DND-41 (cell line): ENCODE results near the gene DAZAP1.

Source experiments
- EZH2 ChIP-seq: IDR thresholded peaks from 3 replicates; pipeline ENCODE4 v1.6.1; 2012; ENCODE audit warnings: borderline replicate concordance, low read depth, mild to moderate bottlenecking, moderate library complexity, low read length, inconsistent platforms; ENCODE audit not compliant: severe bottlenecking
- TF ChIP-seq, protein P1 (sequence below): IDR thresholded peaks from 2 replicates; pipeline ENCODE4 v1.5.1; 2012; ENCODE audit warnings: borderline replicate concordance, low read length, moderate library complexity, mild to moderate bottlenecking; ENCODE audit not compliant: poor library complexity, severe bottlenecking; ENCODE audit errors: extremely low read depth

DNA sequence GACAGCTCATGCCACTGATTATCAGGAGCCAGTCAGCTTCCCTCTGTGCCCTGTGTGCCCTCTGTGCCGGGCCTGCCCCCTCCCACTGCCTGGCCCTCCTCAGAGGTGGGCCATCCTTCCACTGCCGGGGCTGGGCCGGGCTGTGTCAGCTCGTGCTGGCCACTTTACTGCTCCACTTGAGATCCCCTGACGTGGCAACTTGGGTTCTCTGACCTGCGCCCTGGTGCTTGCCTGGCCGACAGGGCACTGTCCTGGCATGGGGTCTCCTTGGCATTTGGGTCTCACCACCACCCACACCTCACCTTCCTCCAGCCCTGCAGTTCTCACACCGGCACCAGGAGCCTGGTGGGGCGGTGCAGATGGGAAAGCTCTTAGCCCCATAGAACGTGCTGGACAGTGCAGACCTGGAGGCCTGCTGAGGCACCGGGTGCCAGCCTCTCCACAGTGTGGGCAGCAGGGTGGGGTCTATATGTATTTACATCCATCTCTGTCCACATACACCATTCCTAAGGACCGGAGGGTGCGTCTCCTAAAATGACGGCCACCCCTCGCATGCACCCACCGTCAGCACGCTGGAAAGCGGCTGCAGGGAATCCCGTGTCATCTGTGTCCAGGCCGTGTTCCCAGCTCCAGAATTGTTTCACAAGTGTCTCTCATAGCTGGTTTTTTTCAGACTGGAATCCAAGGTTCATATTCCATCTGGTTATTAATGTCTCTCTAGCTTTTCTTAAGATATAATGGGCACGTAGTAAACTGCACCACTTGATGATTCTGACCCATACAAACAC lies 11.8 kb downstream of the DAZAP1 start:
- TF ChIP-seq, protein P1, sequence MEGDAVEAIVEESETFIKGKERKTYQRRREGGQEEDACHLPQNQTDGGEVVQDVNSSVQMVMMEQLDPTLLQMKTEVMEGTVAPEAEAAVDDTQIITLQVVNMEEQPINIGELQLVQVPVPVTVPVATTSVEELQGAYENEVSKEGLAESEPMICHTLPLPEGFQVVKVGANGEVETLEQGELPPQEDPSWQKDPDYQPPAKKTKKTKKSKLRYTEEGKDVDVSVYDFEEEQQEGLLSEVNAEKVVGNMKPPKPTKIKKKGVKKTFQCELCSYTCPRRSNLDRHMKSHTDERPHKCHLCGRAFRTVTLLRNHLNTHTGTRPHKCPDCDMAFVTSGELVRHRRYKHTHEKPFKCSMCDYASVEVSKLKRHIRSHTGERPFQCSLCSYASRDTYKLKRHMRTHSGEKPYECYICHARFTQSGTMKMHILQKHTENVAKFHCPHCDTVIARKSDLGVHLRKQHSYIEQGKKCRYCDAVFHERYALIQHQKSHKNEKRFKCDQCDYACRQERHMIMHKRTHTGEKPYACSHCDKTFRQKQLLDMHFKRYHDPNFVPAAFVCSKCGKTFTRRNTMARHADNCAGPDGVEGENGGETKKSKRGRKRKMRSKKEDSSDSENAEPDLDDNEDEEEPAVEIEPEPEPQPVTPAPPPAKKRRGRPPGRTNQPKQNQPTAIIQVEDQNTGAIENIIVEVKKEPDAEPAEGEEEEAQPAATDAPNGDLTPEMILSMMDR = no peak
- TF ChIP-seq EZH2 = no peak
